DOHH2 (cell line): Measurements from ENCODE around the gene ZPBP.

Source experiments
- CTCF ChIP-seq: fragments of 200-600 bp; sonication (generic); IDR thresholded peaks from one replicate; pipeline ENCODE4 v1.5.1; 2014; ENCODE audit warnings: antibody characterized with exemption, mild to moderate bottlenecking, low read depth, low read length; ENCODE audit not compliant: poor library complexity, severe bottlenecking
- EZH2phosphoT487 ChIP-seq: fragments of 200-600 bp; sonication (generic); IDR thresholded peaks from 2 replicates; pipeline ENCODE4 v1.6.1; 2017; ENCODE audit warnings: borderline replicate concordance, mild to moderate bottlenecking, antibody characterized with exemption, low read length, moderate library complexity, mixed read lengths

- TF ChIP-seq CTCF (no peak), EZH2phosphoT487 (no peak)
Observed at GRCh38 chr7:50022451-50022850, 70.6 kb downstream of the ZPBP start.
